Stimulated activated CD4-positive, alpha-beta T cell treated with anti-CD3 and anti-CD28 coated beads, Interleukin-12 subunit alpha, Interleukin-12 subunit beta, amount 100 ng/mL, for 48 hours (primary cell): ENCODE measurements around the gene CHST11.

Experiments
- DNase-seq, 3 donors: peaks; one replicate each; pipeline ENCODE4 v3.0.0-alpha.2; 2020; ENCODE audit warnings: low read depth in 2 of 3, low spot score in 1 of 3

CHST11 gene

DNA sequence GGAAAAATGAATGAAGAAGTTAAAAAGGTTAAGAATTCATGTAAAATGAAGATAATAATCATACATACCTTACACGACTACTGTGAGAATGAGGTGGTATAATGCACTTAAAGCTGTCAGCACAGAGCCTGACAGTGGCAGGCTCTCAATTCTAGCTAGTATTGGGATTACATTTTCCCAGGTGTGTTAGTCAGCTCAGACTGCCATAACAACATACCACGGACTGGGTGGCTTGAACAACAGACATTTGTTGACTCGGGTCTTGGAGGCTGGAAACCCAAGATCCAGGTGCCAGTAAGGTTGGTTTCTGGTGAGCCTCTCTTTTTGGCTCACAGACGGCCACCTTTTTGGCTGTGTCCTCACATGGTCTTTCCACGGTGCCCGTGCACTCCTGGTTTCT, 167.8 kb downstream of the CHST11 start:
- no peak for DNase-seq

DNA sequence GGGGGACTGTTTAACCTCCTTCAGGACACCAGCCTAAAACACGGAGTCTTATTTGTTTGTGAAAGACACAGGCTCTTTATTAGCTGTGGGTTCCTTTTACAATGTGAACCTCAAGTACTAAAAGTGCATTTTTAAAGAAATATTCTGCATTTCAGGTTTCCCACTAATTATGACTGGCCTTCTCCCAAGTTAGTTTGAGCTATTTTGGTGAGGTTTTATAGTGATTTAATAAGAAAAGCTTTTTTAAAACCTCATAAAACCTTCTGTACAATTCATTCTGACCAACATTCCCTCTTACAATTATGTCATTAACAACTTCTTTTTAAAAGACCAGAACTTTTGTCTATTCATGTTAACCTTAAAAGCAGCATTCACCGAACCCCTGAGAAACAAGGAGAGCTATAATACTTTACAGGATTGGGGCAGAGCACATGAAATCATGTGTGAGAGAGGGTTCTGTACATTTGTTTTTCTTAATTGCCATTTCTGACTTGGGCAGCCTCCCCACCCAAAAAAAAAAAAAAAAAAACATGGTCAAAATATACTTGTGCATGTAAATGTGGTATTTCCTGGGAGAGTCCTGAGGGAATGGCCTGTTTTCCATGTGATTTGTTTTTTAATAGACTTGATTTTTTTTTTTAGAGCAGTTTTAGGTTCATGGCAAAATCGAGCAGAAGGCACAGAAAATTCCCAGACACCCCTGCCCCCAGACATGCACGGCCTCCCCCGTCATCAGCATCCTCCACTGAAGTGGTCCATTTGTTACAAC, 169.5 kb downstream of the CHST11 start:
- no peak for DNase-seq

DNA sequence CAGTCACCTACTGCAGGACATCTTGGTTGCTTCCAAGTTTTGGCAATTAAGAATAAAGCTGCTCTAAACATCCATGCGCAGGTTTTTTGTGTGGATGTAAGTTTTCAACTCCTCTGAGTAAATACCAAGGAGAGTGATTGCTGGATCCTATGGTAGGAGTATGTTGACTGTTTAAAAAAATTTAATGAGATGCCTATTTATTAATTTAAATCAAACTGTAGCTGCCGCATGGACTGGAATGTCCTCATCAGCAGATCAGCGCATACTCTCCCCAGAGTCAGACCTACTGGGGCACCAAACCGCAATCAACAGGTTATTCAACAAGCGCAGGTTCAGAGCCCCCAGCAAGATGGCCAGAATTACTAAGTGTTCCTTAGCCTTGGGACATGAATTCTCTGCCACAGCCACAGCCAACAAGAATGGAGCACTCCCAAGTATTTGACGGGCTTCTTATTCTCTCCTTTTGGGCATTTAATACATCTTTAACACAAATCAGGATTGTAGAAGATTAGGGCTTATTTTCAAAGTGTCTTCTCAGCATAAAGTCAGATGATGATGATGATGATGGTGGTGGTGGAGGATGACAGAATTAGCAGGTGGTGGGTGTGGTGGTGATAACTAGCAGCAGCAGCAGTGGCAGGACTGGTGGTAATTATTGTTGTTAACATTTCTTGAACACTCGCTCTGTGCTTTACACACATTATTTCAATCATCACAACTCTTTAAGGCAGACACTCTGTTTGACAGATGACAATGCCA, 170.7 kb downstream of the CHST11 start:
- no peak for DNase-seq

DNA sequence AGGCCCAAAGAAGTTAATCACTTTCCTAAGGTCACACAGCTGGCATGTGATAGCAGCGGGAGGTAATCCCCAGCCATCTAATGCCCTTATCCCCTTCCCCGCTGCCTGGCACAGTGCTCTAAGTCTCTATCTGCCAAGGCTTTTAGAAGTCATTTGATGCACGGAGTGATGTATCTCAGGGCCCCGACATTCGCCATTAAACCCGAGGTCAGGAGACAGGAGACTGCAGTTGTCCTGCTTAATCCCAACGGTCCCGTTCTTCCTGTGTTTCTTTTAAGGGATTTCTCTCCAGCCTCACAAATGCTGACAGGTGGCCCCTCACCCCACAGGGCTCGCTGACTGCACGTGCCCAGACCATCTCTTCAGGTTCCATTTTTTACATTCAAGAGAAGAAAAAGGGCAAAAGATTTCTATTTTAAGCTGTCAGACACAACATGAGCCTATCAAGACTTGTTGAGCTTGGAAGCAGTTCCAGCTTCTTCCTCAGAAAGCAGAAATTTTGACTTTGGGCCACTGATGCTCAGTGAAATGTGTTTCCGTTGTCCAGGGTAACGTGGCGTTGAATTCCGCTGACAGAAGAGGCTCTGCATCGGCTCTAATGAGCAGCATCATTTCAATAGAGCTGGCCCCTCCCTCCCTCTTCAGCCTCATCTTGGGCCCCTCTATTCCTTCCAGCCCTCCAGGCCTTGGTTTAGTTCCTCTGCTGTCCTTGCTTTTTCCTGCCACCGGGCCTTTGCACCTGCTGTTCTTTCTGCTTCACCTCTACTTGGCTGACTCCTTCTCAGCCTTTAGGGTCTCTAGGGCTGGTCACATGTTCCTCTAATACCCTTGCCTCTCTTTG, 171.5 kb downstream of the CHST11 start:
- no peak for DNase-seq

DNA sequence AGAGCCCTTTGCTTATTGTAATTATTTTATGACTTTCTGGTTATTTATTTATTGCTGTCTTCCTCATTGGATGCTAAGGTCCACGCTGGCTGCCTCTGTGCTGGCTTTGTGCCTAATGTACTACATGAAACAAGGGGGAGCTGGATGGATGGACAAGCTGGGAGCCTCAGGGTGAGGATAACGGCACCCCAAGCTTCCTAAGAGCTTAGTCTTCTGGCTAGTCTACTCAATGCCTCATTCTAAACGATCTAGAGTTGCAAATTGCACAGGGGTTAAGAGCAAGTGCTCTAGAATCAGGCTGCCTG, 172.0 kb downstream of the CHST11 start:
- no peak for DNase-seq

DNA sequence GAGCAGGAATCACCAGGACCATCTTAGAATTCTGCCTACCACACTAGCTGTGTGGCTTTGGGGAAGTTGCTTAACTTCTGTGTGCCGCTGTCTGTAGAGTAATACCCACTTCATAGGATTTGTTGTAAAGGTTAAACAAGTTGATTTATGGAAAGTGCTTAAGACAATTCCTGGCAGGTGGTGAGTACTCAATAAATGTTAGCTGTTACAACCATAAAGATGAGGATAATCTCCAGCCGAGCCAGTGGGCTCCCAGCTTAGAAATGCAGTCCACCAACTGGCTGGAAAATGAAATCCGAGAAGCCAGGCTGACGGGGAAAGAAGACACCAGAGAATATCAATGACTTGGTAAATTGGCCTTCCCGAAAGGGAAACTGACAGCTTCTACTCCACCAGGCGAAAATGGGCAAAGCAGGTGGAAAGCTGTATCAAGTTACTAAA, 173.5 kb downstream of the CHST11 start:
- no peak for DNase-seq

DNA sequence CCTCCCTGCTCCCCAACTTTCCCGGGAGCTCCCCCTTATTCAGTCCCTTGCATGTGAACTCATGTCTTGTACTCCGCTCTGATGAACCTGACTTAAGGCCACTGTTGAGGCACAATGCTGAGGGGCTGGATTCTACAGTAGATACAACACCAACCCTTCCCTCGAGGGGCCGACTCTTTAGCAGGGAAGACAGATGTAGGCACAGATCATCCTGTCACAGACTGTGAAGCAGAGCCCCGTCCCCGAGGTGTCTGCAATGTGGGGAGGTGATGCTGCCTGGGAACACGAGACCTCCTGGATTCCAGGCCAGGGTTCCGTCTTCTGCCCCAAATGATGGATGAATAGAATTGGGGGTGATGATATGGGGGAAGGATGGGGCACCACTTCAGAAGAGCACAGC, 175.1 kb downstream of the CHST11 start:
- no peak for DNase-seq

DNA sequence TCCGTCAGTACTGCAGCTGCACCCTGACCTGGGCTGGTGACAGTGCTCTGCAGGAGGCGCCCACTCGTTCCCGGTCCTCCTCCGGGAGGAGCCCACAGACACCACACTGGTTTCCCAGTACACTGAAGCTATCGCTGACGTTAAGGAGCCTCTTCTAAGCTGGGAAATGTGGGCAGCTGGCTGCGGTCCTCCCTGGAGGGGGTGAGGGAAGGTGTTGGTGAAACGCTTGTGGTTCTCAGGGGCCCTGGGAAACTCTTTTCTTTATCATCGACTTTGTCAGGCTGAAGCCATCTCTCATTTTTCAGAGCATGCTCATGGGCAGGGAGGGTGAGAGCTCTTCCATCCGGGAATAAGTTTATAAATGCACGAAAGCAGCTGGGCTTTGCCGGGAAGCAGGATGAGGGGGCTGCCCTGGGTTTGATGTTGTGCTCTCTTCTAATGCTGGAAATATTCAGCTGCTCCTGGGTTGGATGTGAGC, 176.0 kb downstream of the CHST11 start:
- peak in 1 of 3 donors; percentile 16 for DNase-seq

DNA sequence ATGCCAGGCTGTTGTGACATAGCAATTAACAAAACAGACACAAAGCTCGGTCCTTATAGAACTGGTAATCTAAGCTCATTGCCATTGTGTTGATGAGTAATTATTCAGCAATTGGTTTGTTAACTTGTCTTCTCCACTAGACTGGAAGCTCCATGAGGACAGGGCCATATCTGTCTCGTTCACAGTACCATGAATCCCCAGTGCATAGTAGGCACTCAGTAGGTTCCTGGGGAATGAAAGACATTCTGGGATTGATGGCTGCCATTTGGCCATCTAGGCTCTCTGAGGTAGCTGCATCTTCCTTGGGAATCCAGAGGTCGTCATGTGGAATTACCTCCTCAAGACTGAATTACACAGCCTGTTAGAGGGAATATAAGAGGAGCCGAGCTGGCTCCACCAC, 177.3 kb downstream of the CHST11 start:
- DNase-seq: no peak

DNA sequence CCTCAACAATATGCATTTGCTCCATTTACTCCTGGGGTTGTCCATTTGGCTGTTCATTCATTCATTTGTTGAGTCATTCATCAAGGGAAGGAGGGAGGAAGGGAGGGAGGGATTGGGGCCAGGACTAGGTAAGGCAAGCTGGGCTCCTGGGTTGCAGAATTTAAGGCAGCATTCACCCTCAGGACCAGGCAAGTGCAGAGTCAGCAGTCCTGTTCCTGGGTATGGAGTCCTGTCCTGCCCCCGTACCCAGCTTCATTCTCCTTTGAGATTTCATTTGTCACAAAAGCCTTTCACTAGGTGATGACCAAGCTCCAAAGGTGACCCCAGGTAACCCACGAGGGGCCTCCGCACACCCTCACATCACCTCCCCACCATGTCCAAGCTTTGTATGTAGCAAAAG, 178.1 kb downstream of the CHST11 start:
- DNase-seq: no peak

DNA sequence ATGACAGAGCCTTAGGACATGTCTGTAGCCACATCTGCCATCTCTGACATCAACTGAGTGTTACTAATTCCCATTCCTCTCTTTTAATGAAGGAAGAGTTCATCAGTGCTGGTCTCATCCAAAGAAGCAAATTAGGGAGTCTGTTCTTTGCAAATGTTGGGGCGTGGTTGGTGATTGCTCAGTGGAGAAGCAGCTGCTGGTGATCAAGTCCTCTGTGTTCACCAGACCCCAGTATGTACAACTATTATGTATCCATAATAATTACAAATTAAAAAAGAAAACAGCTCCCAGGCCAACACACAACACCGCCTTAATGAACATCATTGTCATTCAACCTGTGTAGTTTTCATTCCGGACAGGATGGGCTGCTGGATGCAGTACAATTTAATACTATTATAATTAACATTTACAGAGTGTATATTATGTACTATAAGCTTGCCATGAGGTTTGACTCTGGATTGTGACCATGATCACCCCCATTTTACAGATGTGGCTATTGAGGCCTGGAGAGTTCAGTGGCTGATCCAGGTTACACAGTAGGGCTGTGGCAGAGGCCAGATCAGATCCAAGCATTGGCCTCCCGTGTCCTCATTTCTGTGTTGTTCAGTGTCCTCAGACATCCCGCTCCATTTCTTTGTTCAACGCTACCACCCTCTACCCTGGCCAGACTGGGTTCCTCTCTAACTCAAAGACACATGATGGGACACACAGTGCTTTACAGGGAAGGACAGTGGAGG, 179.0 kb downstream of the CHST11 start:
- DNase-seq: no peak

DNA sequence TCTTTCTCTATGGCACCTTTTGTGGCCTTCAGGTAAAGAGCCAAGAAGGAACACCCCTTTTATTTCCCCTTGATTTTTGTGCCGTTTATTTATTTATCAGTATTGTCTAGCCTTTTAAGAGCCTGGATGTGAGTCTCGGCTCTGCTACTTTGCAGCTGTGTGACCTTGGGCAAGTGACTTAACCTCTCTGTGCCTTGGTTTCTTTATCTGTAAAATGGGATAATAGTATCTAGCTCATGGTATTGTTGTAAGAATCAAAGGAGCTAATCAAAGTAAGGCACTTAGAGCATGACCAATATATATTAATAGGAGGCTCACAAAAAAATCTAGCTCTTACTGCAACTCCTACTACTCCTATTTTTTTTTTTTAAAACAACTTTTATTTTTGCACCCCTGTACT, 179.7 kb downstream of the CHST11 start:
- DNase-seq: no peak

DNA sequence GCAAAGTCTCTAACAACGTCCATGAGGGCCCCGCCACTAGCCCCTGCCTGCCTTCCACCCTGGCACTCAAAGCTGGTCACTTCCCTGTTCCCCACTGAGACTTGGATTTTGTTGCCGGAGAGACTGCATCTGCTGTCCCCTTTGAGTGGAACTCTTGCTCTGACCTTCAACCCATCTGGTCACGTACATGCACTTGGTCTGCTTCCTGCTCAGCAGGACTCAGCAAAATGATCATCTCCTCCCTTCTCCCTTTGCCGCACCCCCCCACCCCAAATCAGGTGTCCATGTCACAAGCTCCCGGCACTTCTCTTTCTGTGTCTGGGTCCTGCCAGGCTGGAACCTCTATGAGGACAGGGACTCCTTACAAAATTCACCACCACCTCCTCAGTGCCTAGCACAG, 180.9 kb downstream of the CHST11 start:
- no peak for DNase-seq

DNA sequence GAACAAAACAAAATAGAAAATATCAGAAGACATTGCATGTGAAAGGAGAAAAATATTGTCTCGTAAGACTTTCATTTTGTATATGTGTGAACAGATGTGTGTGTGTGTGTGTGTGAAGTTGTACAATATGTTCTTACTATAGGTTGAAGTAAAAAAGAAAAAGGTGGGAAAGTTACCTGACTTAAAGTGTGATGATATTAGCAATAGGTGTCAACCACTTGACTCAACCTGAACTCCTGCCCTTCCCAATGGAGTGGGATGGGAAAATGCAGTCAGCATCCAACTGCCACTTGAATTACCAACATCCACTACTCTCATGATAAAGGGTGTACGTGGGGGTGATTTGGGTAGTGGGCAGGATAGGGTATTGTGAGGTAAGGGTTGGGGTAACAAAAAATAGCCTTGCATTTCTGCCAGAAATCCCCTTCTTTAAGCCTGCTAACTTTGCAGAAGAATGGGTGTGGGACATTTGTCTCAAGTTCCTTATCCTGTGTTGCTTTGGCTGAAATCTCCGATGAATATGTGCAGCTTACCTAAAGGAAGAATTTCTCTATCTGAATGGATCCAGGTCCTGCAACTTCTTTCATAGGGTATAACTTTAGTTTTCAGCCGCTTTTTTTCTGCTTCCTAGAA, 181.6 kb downstream of the CHST11 start:
- DNase-seq: no peak

DNA sequence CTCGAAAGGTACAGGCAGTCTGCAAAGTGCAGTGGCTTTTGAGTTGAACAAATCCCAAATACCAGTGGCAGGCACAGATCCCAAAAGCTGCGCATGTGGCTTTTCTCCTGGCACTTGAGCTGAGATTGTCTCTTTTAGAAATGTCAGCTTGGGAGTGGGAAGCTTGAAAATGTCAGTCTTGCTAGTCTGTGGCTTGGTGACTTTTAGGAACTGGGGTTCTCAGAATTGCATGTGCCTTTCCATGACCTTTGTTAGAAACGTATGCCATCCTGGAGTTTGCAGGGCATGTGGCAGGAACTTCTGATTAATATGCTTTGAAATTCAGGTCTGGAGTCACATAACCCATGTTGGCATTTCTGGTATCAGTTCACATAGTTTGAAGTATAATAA, 182.1 kb downstream of the CHST11 start:
- no peak for DNase-seq

DNA sequence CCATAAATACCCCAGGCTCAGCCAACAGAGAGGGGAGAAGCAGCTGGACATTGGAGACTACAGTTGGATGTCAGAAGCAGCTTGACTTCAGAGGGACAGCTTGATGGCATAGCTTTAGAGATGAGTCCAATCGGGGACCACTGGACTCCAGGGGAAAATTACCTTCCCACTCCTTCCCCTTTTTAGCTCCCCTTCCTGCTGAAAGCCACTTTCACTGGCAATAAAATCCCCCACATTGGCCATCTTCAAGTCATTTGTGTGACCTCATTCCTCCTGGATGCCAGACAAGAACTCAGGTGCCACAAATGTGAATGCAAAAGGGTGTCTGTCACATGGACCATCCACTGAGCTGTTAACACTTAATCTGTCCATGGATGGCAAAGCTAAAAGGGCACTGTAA, 184.2 kb downstream of the CHST11 start:
- no peak for DNase-seq

DNA sequence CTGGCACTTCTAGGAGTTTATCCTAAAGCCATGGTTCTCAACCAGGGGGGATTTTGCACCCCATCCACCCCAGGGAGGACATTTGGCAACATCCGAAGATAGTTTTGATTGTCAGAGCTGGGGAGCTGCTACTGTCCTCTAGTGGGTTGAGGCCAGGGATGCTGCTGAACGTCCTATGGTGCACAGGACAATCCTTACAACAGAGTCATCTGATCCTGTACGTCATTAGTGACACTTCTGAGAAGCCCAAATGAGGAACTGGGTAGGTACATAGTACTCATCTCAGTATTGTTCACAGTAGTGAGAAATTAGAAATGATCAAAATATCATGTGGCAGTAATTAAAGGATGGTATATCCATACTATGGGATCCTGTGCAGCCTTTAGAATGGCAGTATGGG, 185.1 kb downstream of the CHST11 start:
- no peak for DNase-seq

DNA sequence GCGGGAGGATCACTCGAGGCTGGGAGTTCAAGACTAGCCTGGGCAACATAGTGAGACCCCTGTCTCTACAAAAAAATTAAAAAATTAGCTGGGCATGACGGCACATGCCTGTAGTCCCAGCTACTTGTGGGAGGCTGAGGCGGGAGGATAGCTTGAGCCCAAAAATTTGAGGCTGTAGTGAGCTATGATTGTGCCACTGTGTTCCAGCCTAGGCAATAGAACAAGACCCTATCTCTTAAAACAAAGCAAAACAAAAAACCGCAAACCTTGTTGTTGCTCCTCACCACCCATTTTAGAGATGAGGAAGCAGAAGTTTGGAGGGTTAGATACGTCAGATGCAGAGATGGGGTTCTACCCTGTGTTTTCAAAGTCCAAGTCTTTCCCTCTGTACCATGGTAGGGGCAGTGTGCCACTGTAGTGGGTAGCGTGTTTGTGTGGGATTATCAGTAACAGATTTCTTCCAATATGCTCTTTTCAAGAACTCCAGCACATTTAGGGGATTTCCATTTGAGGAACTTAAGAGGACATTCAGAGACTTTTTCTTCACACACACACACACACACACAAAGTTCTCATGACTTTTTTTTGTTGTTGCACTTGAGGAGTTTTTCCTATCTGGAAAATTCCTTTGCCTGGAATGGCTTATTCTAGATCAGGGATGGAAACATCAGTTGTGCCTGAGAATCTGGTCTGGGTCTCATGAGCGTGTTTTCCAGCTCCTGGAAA, 186.5 kb downstream of the CHST11 start:
- no peak for DNase-seq

DNA sequence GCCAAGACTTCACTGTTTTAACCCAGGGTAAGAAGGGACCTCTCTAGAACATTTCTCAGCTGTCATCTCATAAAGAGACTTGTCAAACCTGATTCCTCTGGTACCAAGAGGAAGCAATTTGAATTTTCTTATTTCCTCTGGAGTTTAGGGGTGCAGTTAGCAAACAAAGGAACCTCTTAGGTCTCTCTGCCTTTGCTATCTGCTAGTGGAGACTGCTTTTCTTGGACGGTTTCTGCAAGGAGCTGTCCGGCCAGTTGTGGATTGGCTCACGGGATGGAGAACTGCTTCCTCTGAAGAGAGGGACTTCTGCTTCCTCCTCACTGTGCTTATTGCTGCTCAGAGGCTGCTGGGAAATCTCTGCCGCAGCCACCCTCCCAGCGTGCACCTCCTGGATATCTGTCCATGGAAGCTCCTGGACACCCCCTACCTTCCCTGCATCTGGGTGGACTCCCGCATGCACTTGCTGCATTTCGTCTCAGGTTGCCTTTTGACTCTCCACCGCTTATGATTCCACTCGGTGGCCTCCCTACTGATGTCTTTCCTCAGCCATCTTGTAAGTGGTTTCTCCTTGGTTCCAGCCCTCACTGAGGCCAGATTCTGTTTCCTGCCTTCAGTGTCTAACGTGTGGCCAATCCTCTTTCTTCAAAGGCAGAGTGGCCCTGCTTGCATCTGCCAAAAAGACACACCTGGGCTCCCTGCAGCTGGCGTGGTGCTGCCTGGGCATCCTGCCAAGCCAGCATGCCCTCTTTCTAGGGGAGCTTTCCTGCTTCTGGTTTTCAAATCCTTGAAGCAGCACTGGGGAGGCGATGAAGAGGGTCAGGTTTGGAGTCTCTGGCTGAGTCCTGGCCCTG, 187.3 kb downstream of the CHST11 start:
- DNase-seq: no peak
